Measurements from ENCODE around the gene RASGRF2. TPM values are rescaled to one million over a fixed set of nuclear protein-coding genes. Genes with fewer than 3 reads are reported as not detected.

Gene RASGRF2
- total RNA-seq, 4 donors from 2014 or later, result 2.0 to 3.6 (median 2.8) TPM

DNA sequence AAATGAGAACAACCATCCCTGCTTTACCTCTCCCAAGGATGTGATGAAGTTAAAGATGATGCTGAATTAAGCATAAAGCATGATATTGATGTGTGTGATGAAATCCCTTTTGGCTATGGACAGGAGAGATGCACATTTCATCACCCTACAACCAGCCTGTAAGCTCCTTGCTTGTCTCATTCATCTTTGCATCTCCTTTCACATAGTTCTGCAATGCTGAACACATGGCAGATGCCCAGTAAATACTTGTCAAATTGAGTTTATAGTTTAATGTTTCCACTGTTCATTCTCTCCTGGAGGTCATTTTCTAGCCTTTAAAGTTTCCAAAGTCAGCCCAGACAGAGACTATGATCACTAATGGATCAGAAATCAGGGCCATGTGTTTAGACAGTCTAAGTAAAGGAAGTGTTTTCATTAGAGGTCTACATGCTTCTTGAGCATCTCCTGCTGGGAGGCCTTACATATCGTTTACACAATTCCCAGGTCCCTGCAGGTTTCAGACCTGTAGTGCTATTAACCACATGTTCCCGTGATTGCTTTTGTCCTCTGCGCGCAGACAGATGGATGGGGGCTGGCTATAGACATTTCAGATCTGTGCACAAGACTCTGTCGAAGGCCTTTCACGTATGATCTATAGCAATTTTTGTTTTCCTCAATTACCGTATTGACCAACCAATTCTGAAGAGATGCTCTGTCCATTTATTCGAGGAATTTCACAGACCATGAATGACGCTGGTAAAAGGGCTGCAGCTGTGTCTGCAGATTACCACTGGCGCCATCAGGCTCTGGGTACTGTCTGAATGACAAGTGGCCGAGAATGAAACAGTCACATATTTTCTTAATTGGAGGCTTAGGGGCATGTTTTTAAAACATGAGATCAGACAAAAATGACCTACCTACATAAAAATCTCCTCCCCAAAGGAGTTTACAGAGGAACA, 223.9 kb downstream of the RASGRF2 start:
- 82 to 89% methylated on average over 8 to 11 of the region's 11 CpGs for WGBS, 2 donors (ENCODE audit: low coverage in 1 of 2)
- Histone ChIP-seq H3K27me3 (no peaks in the 10 kb centered on the region), H3K4me3 (no peak overlapping the region), H3K9me3 (no peaks in the 10 kb centered on the region), H3K27ac (no peak overlapping the region), H3K4me1 (no peaks in the 10 kb centered on the region), H3K36me3 (no peaks in the 10 kb centered on the region)
- no peak for TF ChIP-seq EP300 (IDR thresholded peaks at IDR 0.05; ENCODE audit: low read depth)
- TF ChIP-seq POLR2AphosphoS5 (IDR thresholded peaks at IDR 0.05), result no peak
- TF ChIP-seq POLR2A (IDR thresholded peaks at IDR 0.05), result no peak
- TF ChIP-seq, protein P1, sequence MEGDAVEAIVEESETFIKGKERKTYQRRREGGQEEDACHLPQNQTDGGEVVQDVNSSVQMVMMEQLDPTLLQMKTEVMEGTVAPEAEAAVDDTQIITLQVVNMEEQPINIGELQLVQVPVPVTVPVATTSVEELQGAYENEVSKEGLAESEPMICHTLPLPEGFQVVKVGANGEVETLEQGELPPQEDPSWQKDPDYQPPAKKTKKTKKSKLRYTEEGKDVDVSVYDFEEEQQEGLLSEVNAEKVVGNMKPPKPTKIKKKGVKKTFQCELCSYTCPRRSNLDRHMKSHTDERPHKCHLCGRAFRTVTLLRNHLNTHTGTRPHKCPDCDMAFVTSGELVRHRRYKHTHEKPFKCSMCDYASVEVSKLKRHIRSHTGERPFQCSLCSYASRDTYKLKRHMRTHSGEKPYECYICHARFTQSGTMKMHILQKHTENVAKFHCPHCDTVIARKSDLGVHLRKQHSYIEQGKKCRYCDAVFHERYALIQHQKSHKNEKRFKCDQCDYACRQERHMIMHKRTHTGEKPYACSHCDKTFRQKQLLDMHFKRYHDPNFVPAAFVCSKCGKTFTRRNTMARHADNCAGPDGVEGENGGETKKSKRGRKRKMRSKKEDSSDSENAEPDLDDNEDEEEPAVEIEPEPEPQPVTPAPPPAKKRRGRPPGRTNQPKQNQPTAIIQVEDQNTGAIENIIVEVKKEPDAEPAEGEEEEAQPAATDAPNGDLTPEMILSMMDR (IDR thresholded peaks at IDR 0.05), result no peak
- in situ Hi-C loops (cut with MboI; ENCODE audit: low pct_ligation_motif_present in 1 of 4, low pct_unique_long_range_greater_than_20kb in 1 of 4, low sequenced_read_pairs in 3 of 4), result loop anchor here in 2 of 4 donors (25.0 kb wide), 1 partner anchor 497 kb away; no protein-coding TSS in a partner anchor
- intact Hi-C loops (cut with DNase I; ENCODE audit: low total_unique reads), result no loop called here
- no peak for DNase-seq

DNA sequence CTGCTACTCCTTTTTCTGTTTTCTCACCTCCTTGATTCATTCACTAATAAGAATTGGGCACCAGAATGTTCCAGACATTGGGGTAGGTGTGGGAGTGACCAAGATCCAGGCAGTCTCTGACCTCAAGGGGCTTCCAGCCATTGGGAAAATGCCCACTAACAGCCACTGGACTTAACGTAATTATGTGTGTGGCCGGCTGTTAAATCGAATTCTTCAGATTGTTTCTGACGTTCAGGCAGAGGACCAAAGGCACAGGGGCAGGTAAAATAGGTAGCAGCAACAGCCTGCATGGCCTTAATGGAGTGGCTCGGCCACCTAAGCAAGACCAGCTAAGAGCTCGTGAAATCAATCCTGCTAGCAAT, 224.6 kb downstream of the RASGRF2 start:
- no peak for TF ChIP-seq EP300 (IDR thresholded peaks at IDR 0.05; ENCODE audit: low read depth)
- Histone ChIP-seq H3K4me3 (no peak overlapping the region), H3K36me3 (no peaks in the 10 kb centered on the region), H3K9me3 (no peaks in the 10 kb centered on the region), H3K4me1 (no peaks in the 10 kb centered on the region), H3K27me3 (no peaks in the 10 kb centered on the region), H3K27ac (no peak overlapping the region)
- no peak for DNase-seq
- in situ Hi-C loops (cut with MboI; ENCODE audit: low pct_ligation_motif_present in 1 of 4, low pct_unique_long_range_greater_than_20kb in 1 of 4, low sequenced_read_pairs in 3 of 4), result loop anchor here in 2 of 4 donors (25.0 kb wide), 1 partner anchor 497 kb away; no protein-coding TSS in a partner anchor
- 80 to 90% methylated on average over 1 to 6 of the region's 6 CpGs for WGBS, 2 donors (ENCODE audit: low coverage in 1 of 2)
- intact Hi-C loops (cut with DNase I; ENCODE audit: low total_unique reads), result no loop called here

DNA sequence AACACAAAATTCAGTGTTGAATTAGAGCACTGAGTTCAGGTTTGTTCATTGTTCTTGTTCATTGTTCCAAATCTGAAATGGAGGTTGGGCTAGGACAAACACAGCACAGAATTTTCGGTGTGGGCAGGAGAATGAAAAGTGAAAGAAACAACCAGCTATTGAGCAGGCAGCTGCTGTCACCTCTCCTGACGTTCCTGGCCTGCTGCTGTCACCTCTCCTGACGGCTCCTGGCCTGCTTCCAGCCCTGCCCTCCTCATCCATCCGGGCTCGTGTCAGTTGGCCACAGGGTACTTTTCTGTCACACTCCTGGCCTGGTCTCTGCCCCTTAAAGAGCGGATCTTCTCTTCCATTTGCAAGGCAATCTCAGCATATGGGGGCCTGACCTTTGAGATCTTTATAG, 227.7 kb downstream of the RASGRF2 start:
- in situ Hi-C loops (cut with MboI; ENCODE audit: low pct_ligation_motif_present in 1 of 4, low pct_unique_long_range_greater_than_20kb in 1 of 4, low sequenced_read_pairs in 3 of 4) (loop anchor here in 2 of 4 donors (25.0 kb wide), 1 partner anchor 501 kb away; no protein-coding TSS in a partner anchor), intact Hi-C loops (cut with DNase I; ENCODE audit: low total_unique reads) (no loop called here)
- H3K4me1 ChIP-seq, result no peaks in the 10 kb centered on the region
- no peaks in the 10 kb centered on the region for H3K9me3 ChIP-seq
- no peaks in the 10 kb centered on the region for H3K27me3 ChIP-seq
- H3K36me3 ChIP-seq, result no peaks in the 10 kb centered on the region
- DNase-seq, result peak; percentile 16
- TF ChIP-seq POLR2A (IDR thresholded peaks at IDR 0.05) (no peak), POLR2AphosphoS5 (IDR thresholded peaks at IDR 0.05) (no peak)
- no peak overlapping the region for H3K4me3 ChIP-seq
- no peak overlapping the region for H3K27ac ChIP-seq
- 39 to 50% methylated on average over 1 to 6 of the region's 6 CpGs for WGBS, 2 donors (ENCODE audit: low coverage in 1 of 2)

DNA sequence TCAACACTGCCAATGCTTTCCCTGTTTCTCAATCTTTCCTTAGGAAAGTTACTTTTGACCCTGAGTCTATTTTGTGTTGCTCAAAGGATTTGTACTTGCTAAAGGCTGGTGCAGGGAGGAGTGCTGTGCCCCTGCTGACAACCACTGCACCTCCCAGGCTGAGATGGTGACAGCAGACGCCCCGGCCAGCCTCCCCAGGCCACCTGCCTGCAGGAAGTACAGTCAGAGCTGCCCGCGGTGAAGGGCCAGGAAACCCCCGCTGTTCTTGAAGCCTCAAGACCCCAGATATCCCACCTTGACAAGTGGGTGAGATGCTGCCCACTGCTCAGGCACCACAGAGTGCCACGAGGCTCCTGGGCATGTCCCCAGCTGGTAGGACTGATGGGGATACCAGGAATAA, 228.8 kb downstream of the RASGRF2 start:
- no peaks in the 10 kb centered on the region for H3K9me3 ChIP-seq
- H3K27me3 ChIP-seq, result no peaks in the 10 kb centered on the region
- H3K4me3 ChIP-seq, result no peak overlapping the region
- in situ Hi-C loops (cut with MboI; ENCODE audit: low pct_ligation_motif_present in 1 of 4, low pct_unique_long_range_greater_than_20kb in 1 of 4, low sequenced_read_pairs in 3 of 4) (loop anchor here in 2 of 4 donors (25.0 kb wide), 1 partner anchor 502 kb away; no protein-coding TSS in a partner anchor), intact Hi-C loops (cut with DNase I; ENCODE audit: low total_unique reads) (no loop called here)
- TF ChIP-seq, protein P1 (IDR thresholded peaks at IDR 0.05), result no peak
- TF ChIP-seq POLR2AphosphoS5 (IDR thresholded peaks at IDR 0.05) (no peak), EP300 (IDR thresholded peaks at IDR 0.05; ENCODE audit: low read depth) (no peak), POLR2A (IDR thresholded peaks at IDR 0.05) (no peak)
- no peak overlapping the region for H3K27ac ChIP-seq
- no peak for DNase-seq
- no peaks in the 10 kb centered on the region for H3K36me3 ChIP-seq
- no peaks in the 10 kb centered on the region for H3K4me1 ChIP-seq
- 55% methylated on average over 6 of the region's 6 CpGs; no CpG with 5 or more reads in 1 of the 2 donors for WGBS, 2 donors (ENCODE audit: low coverage in 1 of 2)

GRCh38 chr5:81189875-81190498, 229.8 kb downstream of the RASGRF2 start:
- in situ Hi-C loops (cut with MboI; ENCODE audit: low pct_ligation_motif_present in 1 of 4, low pct_unique_long_range_greater_than_20kb in 1 of 4, low sequenced_read_pairs in 3 of 4), result loop anchor here in 3 of 4 donors (10.0 to 25.0 kb wide), 2 partner anchors 503 to 505 kb away; no protein-coding TSS in a partner anchor
- intact Hi-C loops (cut with DNase I; ENCODE audit: low total_unique reads), result no loop called here
- no peak for DNase-seq
- no peak for TF ChIP-seq EP300 (IDR thresholded peaks at IDR 0.05; ENCODE audit: low read depth)
- TF ChIP-seq, protein P1 (IDR thresholded peaks at IDR 0.05), result no peak
- TF ChIP-seq POLR2A (IDR thresholded peaks at IDR 0.05), result no peak
- no peak for TF ChIP-seq POLR2AphosphoS5 (IDR thresholded peaks at IDR 0.05)
- Histone ChIP-seq H3K9me3 (no peaks in the 10 kb centered on the region), H3K27ac (no peak overlapping the region), H3K27me3 (no peaks in the 10 kb centered on the region), H3K36me3 (no peaks in the 10 kb centered on the region), H3K4me3 (no peak overlapping the region), H3K4me1 (peaks cover 0 to 4% (median 1%) of the 10 kb centered on the region in 4 donors)
- WGBS, 2 donors (ENCODE audit: low coverage in 1 of 2), result 92 to 97% methylated on average over 10 to 14 of the region's 14 CpGs

All from transverse colon (tissue), 4 donors.